Naive thymus-derived CD8-positive, alpha-beta T cell (primary cell): ENCODE measurements around the gene SPTLC2. TPM values are rescaled to one million over a fixed set of nuclear protein-coding genes. Genes with fewer than 3 reads are reported as not detected.
"Not testable (repeated sequence)": the region's sequence is repeated elsewhere in the genome, so short reads cannot be mapped to it uniquely, and the experiment has no call there.

Source experiments
- ATAC-seq, 2 donors: fragments of 150-1000 bp; cut with Tn5 transposase in 1 of 2; sonication (Bioruptor Pico), chemical (Tn5 transposase) in 1 of 2; 1 replicate in 1 of 2; 2 replicates in 1 of 2; pipeline ENCODE4 v1.10.0; 2021; ENCODE audit warnings: mild to moderate bottlenecking in 2 of 2, moderate library complexity in 2 of 2
- POLR2A ChIA-PET: fragments of 350-600 bp; sonication (Branson Sonifier 250); formaldehyde crosslinking; loops from one replicate; lab custom pipeline; 2021; ENCODE audit warnings: antibody characterized with exemption; lab: Charles Lee
- DNase-seq, 10 donors: peaks; one replicate each; pipeline versions ENCODE4 v3.0.0 to v3.0.0-alpha.2; 2020 to 2022
- H3K27ac Mint-ChIP-seq, 10 donors: one replicate each; pipeline ENCODE4 v1.8.0; 2020 to 2022; ENCODE audit warnings: mild to moderate bottlenecking in 10 of 10, mixed read lengths in 10 of 10, moderate library complexity in 4 of 10, inconsistent platforms in 1 of 10
- H3K27me3 Mint-ChIP-seq, 5 donors: one replicate each; pipeline ENCODE4 v1.8.0; 2021 to 2022; ENCODE audit warnings: mixed read lengths in 5 of 5
- H3K36me3 Mint-ChIP-seq, 3 donors: one replicate each; pipeline ENCODE4 v1.8.0; 2020 to 2022; ENCODE audit warnings: mixed read lengths in 3 of 3, mild to moderate bottlenecking in 2 of 3, inconsistent platforms in 1 of 3
- H3K4me1 Mint-ChIP-seq, 4 donors: one replicate each; pipeline ENCODE4 v1.8.0; 2021 to 2022; ENCODE audit warnings: mixed read lengths in 4 of 4
- H3K4me3 Mint-ChIP-seq, 10 donors: one replicate each; pipeline ENCODE4 v1.8.0; 2020 to 2022; ENCODE audit warnings: mild to moderate bottlenecking in 10 of 10, mixed read lengths in 10 of 10, moderate library complexity in 6 of 10, inconsistent platforms in 1 of 10
- H3K9me3 Mint-ChIP-seq, 9 donors: one replicate each; pipeline ENCODE4 v1.8.0; 2020 to 2022; ENCODE audit warnings: mixed read lengths in 9 of 9, mild to moderate bottlenecking in 3 of 9, inconsistent platforms in 1 of 9, moderate library complexity in 1 of 9
- polyA plus RNA-seq, 3 donors: library from polyadenylated mRNA; unstranded; fragments of 300-500 nt; fragmentation: Illumina TruSeq; gene quantifications; one replicate each; pipeline ENCODE4 v1.2.3, GENCODE V29; 2021
- total RNA-seq, 8 experiments: library from RNA in 2 of 8; stranded (reverse) in 2 of 8; gene quantifications; one replicate each; pipeline ENCODE4 v1.2.3 and lab custom pipeline; 2021 to 2026

SPTLC2 gene
- total and polyA plus RNA-seq, 5 experiments from 2014 or later: 10.0 to 26.0 (median 11.8) TPM

DNA sequence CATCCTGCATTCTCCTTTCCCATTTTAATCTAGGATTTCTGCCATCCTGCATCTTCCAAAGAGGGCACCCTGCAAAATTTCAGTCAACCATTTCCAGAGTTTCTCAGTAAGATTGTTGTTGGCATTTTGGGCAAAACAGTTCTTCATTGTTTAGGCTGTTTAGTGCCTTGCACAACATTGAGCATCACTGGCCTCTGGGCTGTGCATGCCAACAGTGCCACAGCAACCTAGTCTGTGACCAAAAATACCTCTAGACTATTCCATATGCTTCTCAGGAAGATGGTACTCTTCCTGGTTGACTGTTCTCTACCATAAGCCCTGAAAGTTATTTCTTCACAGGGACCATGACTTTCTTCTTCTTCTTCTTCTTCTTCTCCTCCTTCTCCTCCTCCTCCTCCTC, 85.4 kb downstream of the SPTLC2 start:
- Mint-ChIP-seq H3K36me3 (peaks cover 0 to 45% (median 22%) of the 10 kb centered on the region in 3 donors), H3K4me3 (no peak overlapping the region), H3K27me3 (no peaks in the 10 kb centered on the region), H3K4me1 (peaks cover 0 to 1% (median 0%) of the 10 kb centered on the region in 4 donors), H3K27ac (no peak overlapping the region), H3K9me3 (no peaks in the 10 kb centered on the region)
- POLR2A ChIA-PET: no interaction called here
- DNase-seq (no peak), ATAC-seq (no peak)

DNA sequence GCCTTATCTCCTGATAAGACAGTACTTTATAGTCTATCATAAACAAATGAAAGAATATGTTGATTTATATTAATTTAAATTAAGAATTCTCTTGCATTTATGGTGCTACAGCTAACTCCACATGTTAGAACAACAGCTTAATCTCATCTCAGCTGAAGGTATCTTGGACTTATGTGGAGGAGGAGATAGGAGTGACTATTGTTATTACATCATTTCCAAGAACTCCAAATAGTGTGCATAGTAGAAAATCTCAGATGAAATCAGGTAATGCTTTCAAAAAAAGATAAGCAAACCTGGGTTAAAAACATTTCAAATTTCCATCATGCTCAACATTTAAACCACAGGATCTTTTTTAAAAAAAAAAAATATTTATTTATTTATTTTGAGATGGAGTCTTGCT, 86.5 kb downstream of the SPTLC2 start:
- Mint-ChIP-seq H3K36me3 (peaks cover 0 to 37% (median 12%) of the 10 kb centered on the region in 3 donors), H3K9me3 (no peaks in the 10 kb centered on the region), H3K4me3 (no peak overlapping the region), H3K27ac (no peak overlapping the region), H3K27me3 (no peaks in the 10 kb centered on the region), H3K4me1 (peaks cover 0 to 1% (median 0%) of the 10 kb centered on the region in 4 donors)
- ATAC-seq (no peak), DNase-seq (no peak)
- POLR2A ChIA-PET: interaction anchor here (0.6 kb wide), 1 partner anchor 137 kb away, joined by 3 read pairs; no protein-coding TSS in a partner anchor

DNA sequence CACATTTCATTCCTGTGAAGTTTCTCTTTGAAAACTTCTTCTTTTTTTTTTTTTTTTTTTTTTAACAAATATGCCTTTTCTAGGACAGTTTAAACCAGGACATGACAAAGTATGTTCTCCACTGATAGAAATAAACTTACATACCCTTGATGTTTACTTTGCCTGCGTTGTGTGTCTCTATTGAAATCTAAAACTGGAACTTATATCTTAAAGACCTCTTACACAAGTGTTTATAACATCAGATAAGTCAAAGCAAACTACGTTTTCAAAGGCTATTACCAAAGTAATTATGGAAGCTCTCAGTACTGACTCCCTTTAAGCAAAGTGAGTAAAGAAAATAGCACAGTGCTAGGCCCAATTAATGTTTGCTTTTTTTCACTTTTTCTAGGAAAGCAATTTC, 87.2 kb downstream of the SPTLC2 start:
- POLR2A ChIA-PET: no interaction called here
- Mint-ChIP-seq H3K27me3 (no peaks in the 10 kb centered on the region), H3K4me3 (no peak overlapping the region), H3K9me3 (no peaks in the 10 kb centered on the region), H3K27ac (no peak overlapping the region), H3K36me3 (peaks cover 0 to 38% (median 9%) of the 10 kb centered on the region in 3 donors), H3K4me1 (peaks cover 0 to 4% (median 0%) of the 10 kb centered on the region in 4 donors)
- no peak for ATAC-seq
- DNase-seq: no peak

DNA sequence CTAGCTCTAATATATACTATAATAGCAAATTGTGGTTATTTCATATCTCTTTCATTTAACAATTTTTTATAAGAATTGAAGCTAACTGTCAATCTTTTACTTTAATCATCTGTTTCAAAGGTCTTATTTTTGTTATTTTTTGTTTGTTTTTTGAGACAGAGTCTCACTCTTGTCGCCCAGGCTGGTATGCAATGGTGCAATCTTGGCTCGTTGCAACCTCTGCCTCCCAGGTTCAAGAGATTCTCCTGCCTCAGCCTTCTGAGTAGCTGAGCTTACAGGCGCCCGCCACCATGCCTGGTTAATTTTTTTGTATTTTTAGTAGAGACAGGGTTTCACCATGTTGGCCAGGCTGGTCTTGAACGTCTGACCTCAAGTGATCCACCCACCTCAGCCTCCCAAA, 87.7 kb downstream of the SPTLC2 start:
- H3K4me3 Mint-ChIP-seq, ATAC-seq, H3K27me3 Mint-ChIP-seq, H3K9me3 Mint-ChIP-seq, H3K27ac Mint-ChIP-seq, POLR2A ChIA-PET, H3K4me1 Mint-ChIP-seq, DNase-seq: not testable (repeated sequence)
- H3K36me3 Mint-ChIP-seq: peaks cover 0 to 39% (median 8%) of the 10 kb centered on the region in 3 donors

DNA sequence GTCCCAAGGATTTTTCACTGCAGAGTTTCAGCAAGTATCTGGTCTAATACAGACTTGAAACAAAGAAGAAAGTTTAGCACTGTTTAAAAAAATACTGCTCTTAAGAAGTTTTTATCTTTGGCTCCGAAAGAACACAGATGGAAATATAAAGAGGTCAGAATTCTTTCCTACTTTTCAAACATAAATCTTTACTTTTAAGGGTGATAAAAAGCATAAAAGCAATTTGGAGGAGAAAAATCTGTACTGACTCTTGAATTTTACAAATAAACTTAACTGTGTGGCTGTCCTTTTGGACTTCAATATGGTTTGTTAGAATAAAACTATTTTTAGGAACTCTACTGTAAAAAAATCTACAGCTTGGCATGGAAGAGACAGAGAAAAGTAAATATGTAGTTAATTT, 90.2 kb downstream of the SPTLC2 start:
- Mint-ChIP-seq H3K4me3 (no peak overlapping the region), H3K27me3 (no peaks in the 10 kb centered on the region), H3K4me1 (peaks cover 0 to 11% (median 0%) of the 10 kb centered on the region in 4 donors), H3K27ac (peak overlapping the region in 1 of 10 donors; percentile 39), H3K36me3 (peaks cover under 1 to 47% (median 5%) of the 10 kb centered on the region in 3 donors), H3K9me3 (no peaks in the 10 kb centered on the region)
- DNase-seq: no peak
- no peak for ATAC-seq
- POLR2A ChIA-PET: no interaction called here

DNA sequence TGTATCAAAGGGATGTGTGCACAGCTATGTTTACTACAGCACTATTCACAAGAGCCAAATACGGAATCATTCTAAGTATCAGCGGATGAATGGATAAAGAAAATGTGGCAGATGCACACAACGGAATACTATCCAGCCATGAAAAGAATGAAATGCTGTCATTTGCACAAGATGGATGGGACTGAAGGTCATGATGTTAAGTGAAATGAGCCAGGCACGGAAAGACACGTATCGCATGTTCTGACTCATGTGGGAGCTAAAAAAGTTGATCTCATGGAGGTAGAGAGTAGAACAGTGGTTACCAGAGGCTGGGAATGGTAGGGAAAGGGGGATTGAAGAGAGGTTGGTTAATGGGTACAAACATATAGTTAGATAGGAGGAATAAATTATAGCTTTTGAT, 91.9 kb downstream of the SPTLC2 start:
- H3K27ac Mint-ChIP-seq: peak overlapping the region in 2 of 10 donors; percentile 15 to 29
- ATAC-seq (no peak), DNase-seq (no peak)
- POLR2A ChIA-PET: no interaction called here
- H3K4me3 Mint-ChIP-seq: no peak overlapping the region
- H3K27me3 Mint-ChIP-seq: no peaks in the 10 kb centered on the region
- H3K9me3 Mint-ChIP-seq: no peaks in the 10 kb centered on the region
- peaks cover 10 to 60% (median 23%) of the 10 kb centered on the region in 3 donors for H3K36me3 Mint-ChIP-seq
- peaks cover 0 to 14% (median 0%) of the 10 kb centered on the region in 4 donors for H3K4me1 Mint-ChIP-seq

DNA sequence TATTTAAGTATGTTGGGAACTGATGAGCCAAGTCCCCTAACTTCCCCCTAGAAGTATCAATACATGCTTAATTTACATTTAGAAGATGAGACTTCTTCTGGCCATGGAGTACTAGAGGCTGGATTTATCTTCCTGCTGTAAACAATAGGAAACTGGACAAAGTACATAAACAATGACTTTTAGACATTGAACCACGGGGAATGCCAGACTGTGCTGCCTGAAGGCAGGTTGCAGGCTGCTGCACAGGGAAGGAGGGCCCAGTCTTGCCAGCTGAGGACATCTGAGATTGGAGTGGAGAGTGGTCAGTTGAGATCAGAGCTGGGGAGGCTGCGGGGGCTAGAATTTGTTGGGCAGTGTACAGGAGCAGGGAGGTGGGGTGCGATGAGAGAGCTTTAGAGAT, 93.3 kb downstream of the SPTLC2 start:
- no peak for DNase-seq
- no peaks in the 10 kb centered on the region for H3K9me3 Mint-ChIP-seq
- H3K27me3 Mint-ChIP-seq: no peaks in the 10 kb centered on the region
- POLR2A ChIA-PET: no interaction called here
- ATAC-seq: no peak
- peak overlapping the region in 2 of 10 donors; percentile 26 to 29 for H3K27ac Mint-ChIP-seq
- no peak overlapping the region for H3K4me3 Mint-ChIP-seq
- H3K4me1 Mint-ChIP-seq: peaks cover 0 to 13% (median 0%) of the 10 kb centered on the region in 4 donors
- peaks cover 10 to 74% (median 30%) of the 10 kb centered on the region in 3 donors for H3K36me3 Mint-ChIP-seq

DNA sequence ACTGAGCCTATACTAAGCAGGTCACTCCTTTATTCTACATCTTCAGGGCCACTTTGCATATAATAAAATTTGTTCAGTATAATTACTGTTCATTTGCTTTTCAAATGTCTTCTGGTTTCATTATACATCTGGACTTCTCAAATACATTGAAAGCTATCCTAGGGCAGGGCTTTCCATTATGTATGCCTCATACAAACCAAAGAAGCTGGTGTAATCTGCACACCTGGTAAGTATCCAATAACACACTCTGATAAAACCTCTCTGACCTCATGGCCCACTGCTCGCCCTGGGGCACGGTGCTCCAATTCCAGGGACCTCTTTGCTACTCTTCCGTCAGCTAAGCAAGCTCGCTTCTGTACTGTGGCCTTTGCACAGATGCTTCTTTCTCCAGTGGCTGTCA, 95.9 kb downstream of the SPTLC2 start:
- ATAC-seq (no peak), DNase-seq (no peak)
- Mint-ChIP-seq H3K36me3 (peaks cover 25 to 90% (median 48%) of the 10 kb centered on the region in 3 donors), H3K4me1 (peaks cover 0 to 15% (median 0%) of the 10 kb centered on the region in 4 donors), H3K27me3 (no peaks in the 10 kb centered on the region), H3K9me3 (no peaks in the 10 kb centered on the region), H3K4me3 (no peak overlapping the region), H3K27ac (no peak overlapping the region)
- POLR2A ChIA-PET: interaction anchor here (0.6 kb wide), 1 partner anchor 16 kb away, joined by 3 read pairs; no protein-coding TSS in a partner anchor

DNA sequence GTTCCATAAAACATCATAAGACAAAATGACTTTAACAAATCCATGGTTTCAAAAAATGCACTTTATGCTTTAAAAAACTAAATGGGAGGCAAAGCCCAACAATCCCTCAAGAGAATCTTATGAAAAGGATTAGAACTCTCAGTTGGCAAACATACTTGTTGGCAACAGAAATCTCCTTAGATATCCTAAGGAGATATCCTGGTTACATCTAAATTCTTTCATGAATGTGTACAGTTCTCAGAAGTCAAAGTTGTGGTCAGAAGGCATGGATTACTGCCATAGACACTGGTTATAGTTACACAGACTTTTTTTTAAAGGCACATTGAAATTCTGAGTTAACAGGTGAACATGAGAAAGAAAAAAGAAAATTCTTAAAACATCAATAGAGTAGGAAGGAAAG, 100.3 kb downstream of the SPTLC2 start:
- H3K36me3 Mint-ChIP-seq: peaks cover 23 to 93% (median 60%) of the 10 kb centered on the region in 3 donors
- no peaks in the 10 kb centered on the region for H3K9me3 Mint-ChIP-seq
- no peak for ATAC-seq
- H3K27me3 Mint-ChIP-seq: no peaks in the 10 kb centered on the region
- no peak for DNase-seq
- peak overlapping the region in 1 of 10 donors; percentile 21 for H3K27ac Mint-ChIP-seq
- H3K4me1 Mint-ChIP-seq: peaks cover 0 to 6% (median 0%) of the 10 kb centered on the region in 4 donors
- H3K4me3 Mint-ChIP-seq: no peak overlapping the region
- POLR2A ChIA-PET: no interaction called here

DNA sequence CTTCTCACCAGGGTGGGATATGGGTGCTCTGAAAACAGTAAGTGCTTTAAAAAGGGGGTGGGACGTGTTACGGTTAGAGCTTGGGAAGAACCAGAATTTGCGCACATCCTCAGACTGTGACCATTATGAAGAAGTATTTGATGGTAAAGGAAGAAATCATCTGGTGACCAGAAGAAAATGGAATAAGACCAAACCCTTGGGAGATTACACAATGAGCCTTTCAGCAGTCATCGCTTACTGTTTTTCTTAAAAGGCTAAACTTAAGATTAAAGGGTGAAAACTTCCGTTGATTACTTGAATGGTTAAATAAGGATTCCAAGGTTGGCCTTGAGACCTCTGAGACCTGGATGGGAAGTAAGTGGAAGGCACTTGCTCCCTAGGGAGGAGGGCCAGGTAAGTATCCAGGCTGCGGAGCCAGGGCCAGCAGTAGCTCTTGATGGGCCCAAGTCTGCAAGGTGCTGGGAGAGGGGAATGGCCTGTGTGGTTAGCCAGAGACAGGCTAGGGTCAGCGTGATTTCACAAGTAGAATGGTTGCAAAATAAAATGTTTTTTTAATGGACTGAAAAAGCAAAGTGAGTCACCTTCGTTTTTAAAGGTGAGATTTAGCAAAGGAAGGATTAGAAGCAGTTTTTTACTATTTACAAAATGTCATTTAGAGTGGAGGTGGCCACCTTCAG, 104.8 kb downstream of the SPTLC2 start:
- Mint-ChIP-seq H3K4me3 (no peak overlapping the region), H3K4me1 (no peaks in the 10 kb centered on the region)

DNA sequence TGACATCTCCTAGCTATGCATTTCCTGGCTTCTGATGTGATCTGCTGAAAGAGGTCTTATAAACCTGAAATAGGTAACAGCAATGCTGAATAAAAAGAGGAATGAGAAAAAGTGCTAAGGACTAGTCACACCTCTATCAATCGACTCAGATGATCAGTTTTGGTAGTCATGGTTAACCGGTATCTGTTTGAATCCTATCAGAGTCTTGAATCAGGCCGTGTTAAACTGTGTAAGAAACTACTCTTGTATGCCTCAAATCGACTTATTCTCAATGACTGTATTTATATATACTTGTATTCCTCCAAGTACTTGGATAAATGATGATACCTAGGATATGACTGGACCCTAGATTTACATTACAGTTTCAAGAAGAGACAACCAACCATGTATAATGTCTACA, 107.1 kb downstream of the SPTLC2 start:
- Mint-ChIP-seq H3K4me1 (no peaks in the 10 kb centered on the region), H3K9me3 (peaks cover 0 to 9% (median 3%) of the 10 kb centered on the region in 9 donors), H3K27me3 (no peaks in the 10 kb centered on the region), H3K4me3 (no peak overlapping the region), H3K36me3 (peaks cover 0 to 74% (median 49%) of the 10 kb centered on the region in 3 donors), H3K27ac (no peak overlapping the region)
- no peak for ATAC-seq
- DNase-seq: no peak
- POLR2A ChIA-PET: no interaction called here

More for the DNA sequence above, 104.8 kb downstream of the SPTLC2 start:
- H3K36me3 Mint-ChIP-seq: peaks cover 5 to 90% (median 57%) of the 10 kb centered on the region in 3 donors
- ATAC-seq: no peak
- no peak overlapping the region for H3K27ac Mint-ChIP-seq
- POLR2A ChIA-PET: no interaction called here
- H3K9me3 Mint-ChIP-seq: no peaks in the 10 kb centered on the region
- no peaks in the 10 kb centered on the region for H3K27me3 Mint-ChIP-seq
- no peak for DNase-seq

DNA sequence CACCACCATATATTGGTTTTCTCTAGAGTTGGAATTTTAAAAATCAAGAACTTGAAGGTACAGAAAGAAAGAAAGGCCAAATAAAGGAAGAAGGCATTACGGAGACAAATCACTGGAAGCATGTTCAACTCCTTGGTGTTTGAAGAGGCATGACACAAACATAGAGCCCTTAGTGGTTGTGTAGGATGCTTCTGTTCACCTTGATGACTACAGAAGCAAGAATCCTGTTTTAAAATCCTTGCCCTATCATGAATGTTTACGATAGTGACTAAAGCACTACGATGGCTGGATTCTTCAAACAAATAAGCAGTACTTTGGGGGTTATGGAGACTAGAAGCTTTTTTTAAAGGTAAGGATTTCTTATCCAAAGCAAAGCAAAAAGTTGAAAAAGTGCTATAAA, 107.6 kb downstream of the SPTLC2 start:
- no peaks in the 10 kb centered on the region for H3K27me3 Mint-ChIP-seq
- ATAC-seq (no peak), DNase-seq (no peak)
- H3K27ac Mint-ChIP-seq: no peak overlapping the region
- peaks cover 0 to 70% (median 49%) of the 10 kb centered on the region in 3 donors for H3K36me3 Mint-ChIP-seq
- H3K9me3 Mint-ChIP-seq: peaks cover 0 to 11% (median 3%) of the 10 kb centered on the region in 9 donors
- POLR2A ChIA-PET: no interaction called here
- H3K4me1 Mint-ChIP-seq: no peaks in the 10 kb centered on the region
- no peak overlapping the region for H3K4me3 Mint-ChIP-seq

DNA sequence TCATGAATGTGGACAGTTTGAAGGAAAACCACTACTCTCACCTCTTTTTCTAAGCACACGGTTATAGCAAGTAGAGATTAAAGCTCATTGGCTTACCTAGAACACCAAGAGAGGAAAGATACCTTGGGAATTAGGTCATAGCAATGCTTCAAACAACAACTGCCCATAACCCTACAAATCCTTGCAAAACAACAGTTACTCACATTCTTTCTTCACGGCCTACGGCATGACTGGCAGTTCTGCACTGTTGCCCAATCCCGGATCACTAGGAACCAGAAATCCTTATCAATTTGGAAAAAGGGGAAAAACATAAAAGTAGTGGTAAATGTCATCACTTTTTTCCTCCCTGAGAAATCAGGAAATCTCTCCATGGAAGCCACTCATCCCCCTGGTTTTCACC, 108.2 kb downstream of the SPTLC2 start:
- POLR2A ChIA-PET: no interaction called here
- H3K9me3 Mint-ChIP-seq: peaks cover 0 to 17% (median 4%) of the 10 kb centered on the region in 9 donors
- ATAC-seq (no peak), DNase-seq (no peak)
- peaks cover 2 to 64% (median 50%) of the 10 kb centered on the region in 3 donors for H3K36me3 Mint-ChIP-seq
- H3K4me3 Mint-ChIP-seq: no peak overlapping the region
- no peak overlapping the region for H3K27ac Mint-ChIP-seq
- H3K27me3 Mint-ChIP-seq: peaks cover 0 to under 1% (median 0%) of the 10 kb centered on the region in 5 donors
- H3K4me1 Mint-ChIP-seq: no peaks in the 10 kb centered on the region
